ENCODE data around the gene JMJD4. TPM values are rescaled to one million over a fixed set of nuclear protein-coding genes. Genes with fewer than 3 reads are reported as not detected.

JMJD4 gene
- total and polyA plus RNA-seq, 4 donors: 9.4 to 23.0 (median 15.6) TPM

GRCh38 chr1:227768125-227768439 is 33.0 kb upstream of the JMJD4 start:
- H3K36me3 ChIP-seq (ENCODE audit: control insufficient read depth in 4 of 4, insufficient read depth in 4 of 4, low read length in 4 of 4): peaks cover 0 to 22% (median 15%) of the 10 kb centered on the region in 4 donors
- peaks cover 0 to 26% (median 12%) of the 10 kb centered on the region in 5 donors for H3K4me1 ChIP-seq (ENCODE audit: control insufficient read depth in 5 of 5, insufficient read depth in 5 of 5, low read length in 5 of 5)
- no peak overlapping the region for H3K9ac ChIP-seq (ENCODE audit: insufficient read depth in 1 of 2, low read length in 2 of 2)
- no peak overlapping the region for H3K4me3 ChIP-seq
- H3K9me3 ChIP-seq (ENCODE audit: control insufficient read depth in 4 of 4, insufficient read depth in 3 of 4, low read length in 3 of 4): no peaks in the 10 kb centered on the region
- H3K27ac ChIP-seq (ENCODE audit: low read depth in 1 of 2, low read length in 1 of 2): no peak overlapping the region
- no peak for TF ChIP-seq CTCF (IDR thresholded peaks at IDR 0.05; ENCODE audit: control extremely low read depth, extremely low read depth)
- H3K27me3 ChIP-seq (ENCODE audit: control insufficient read depth in 3 of 3, insufficient read depth in 3 of 3, low read length in 2 of 3): no peaks in the 10 kb centered on the region
- DNase-seq: no peak
- ATAC-seq (ENCODE audit: insufficient read depth, low FRiP score): no peak
- WGBS, 2 donors: 85 to 88% methylated on average over 7 of the region's 7 CpGs

GRCh38 chr1:227767401-227768124 is 32.5 kb upstream of the JMJD4 start:
- WGBS, 2 donors: 73 to 82% methylated on average over 6 of the region's 6 CpGs

GRCh38 chr1:227766653-227767277 is 31.7 kb upstream of the JMJD4 start:
- Histone ChIP-seq H3K27ac (ENCODE audit: low read depth in 1 of 2, low read length in 1 of 2) (no peak overlapping the region), H3K27me3 (ENCODE audit: control insufficient read depth in 3 of 3, insufficient read depth in 3 of 3, low read length in 2 of 3) (no peaks in the 10 kb centered on the region), H3K4me3 (no peak overlapping the region), H3K4me1 (ENCODE audit: control insufficient read depth in 5 of 5, insufficient read depth in 5 of 5, low read length in 5 of 5) (peaks cover 0 to 29% (median 15%) of the 10 kb centered on the region in 5 donors), H3K9ac (ENCODE audit: insufficient read depth in 1 of 2, low read length in 2 of 2) (no peak overlapping the region), H3K9me3 (ENCODE audit: control insufficient read depth in 4 of 4, insufficient read depth in 3 of 4, low read length in 3 of 4) (no peaks in the 10 kb centered on the region), H3K36me3 (ENCODE audit: control insufficient read depth in 4 of 4, insufficient read depth in 4 of 4, low read length in 4 of 4) (peaks cover 0 to 20% (median 15%) of the 10 kb centered on the region in 4 donors)
- TF ChIP-seq CTCF (IDR thresholded peaks at IDR 0.05; ENCODE audit: control extremely low read depth, extremely low read depth): no peak
- ATAC-seq (ENCODE audit: insufficient read depth, low FRiP score): no peak
- no peak for DNase-seq
- WGBS, 2 donors: 56 to 64% methylated on average over 19 of the region's 19 CpGs

More at GRCh38 chr1:227767401-227768124, 32.5 kb upstream of the JMJD4 start:
- H3K27ac ChIP-seq (ENCODE audit: low read depth in 1 of 2, low read length in 1 of 2): no peak overlapping the region
- DNase-seq (peak in 2 of 3 donors; percentile 62 to 82), ATAC-seq (ENCODE audit: insufficient read depth, low FRiP score) (no peak)
- H3K27me3 ChIP-seq (ENCODE audit: control insufficient read depth in 3 of 3, insufficient read depth in 3 of 3, low read length in 2 of 3): no peaks in the 10 kb centered on the region
- H3K9me3 ChIP-seq (ENCODE audit: control insufficient read depth in 4 of 4, insufficient read depth in 3 of 4, low read length in 3 of 4): no peaks in the 10 kb centered on the region
- H3K4me1 ChIP-seq (ENCODE audit: control insufficient read depth in 5 of 5, insufficient read depth in 5 of 5, low read length in 5 of 5): peaks cover 0 to 28% (median 14%) of the 10 kb centered on the region in 5 donors
- no peak overlapping the region for H3K9ac ChIP-seq (ENCODE audit: insufficient read depth in 1 of 2, low read length in 2 of 2)
- no peak overlapping the region for H3K4me3 ChIP-seq
- no peak for TF ChIP-seq CTCF (IDR thresholded peaks at IDR 0.05; ENCODE audit: control extremely low read depth, extremely low read depth)
- peaks cover 0 to 22% (median 15%) of the 10 kb centered on the region in 4 donors for H3K36me3 ChIP-seq (ENCODE audit: control insufficient read depth in 4 of 4, insufficient read depth in 4 of 4, low read length in 4 of 4)

All from lung (tissue), 12 donors.